ACHN (cell line): ENCODE measurements around the gene EPHB4.
"Not testable (repeated sequence)": the region's sequence is repeated elsewhere in the genome, so short reads cannot be mapped to it uniquely, and the experiment has no call there.

Experiments
- DNase-seq: peaks from one replicate; pipeline ENCODE4 v3.0.0-alpha.2; 2015
- in situ Hi-C: cut with HindIII; loops from 2 replicates; pipeline ENCODE4 v1.10.0; 2017; ENCODE audit warnings: low sequenced_read_pairs, low pct_ligation_motif_present, low pct_unique_long_range_greater_than_20kb

Gene EPHB4

GRCh38 chr7:100764841-100765240 is 62.5 kb downstream of the EPHB4 start:
- DNase-seq, result no peak
- in situ Hi-C loops, result no loop called here

- in situ Hi-C loops, result no loop called here
- DNase-seq, result no peak
Observed at GRCh38 chr7:100763556-100764140, 63.7 kb downstream of the EPHB4 start.

- in situ Hi-C loops, DNase-seq: not testable (repeated sequence)
Observed at GRCh38 chr7:100762841-100763240, 64.5 kb downstream of the EPHB4 start.

DNA sequence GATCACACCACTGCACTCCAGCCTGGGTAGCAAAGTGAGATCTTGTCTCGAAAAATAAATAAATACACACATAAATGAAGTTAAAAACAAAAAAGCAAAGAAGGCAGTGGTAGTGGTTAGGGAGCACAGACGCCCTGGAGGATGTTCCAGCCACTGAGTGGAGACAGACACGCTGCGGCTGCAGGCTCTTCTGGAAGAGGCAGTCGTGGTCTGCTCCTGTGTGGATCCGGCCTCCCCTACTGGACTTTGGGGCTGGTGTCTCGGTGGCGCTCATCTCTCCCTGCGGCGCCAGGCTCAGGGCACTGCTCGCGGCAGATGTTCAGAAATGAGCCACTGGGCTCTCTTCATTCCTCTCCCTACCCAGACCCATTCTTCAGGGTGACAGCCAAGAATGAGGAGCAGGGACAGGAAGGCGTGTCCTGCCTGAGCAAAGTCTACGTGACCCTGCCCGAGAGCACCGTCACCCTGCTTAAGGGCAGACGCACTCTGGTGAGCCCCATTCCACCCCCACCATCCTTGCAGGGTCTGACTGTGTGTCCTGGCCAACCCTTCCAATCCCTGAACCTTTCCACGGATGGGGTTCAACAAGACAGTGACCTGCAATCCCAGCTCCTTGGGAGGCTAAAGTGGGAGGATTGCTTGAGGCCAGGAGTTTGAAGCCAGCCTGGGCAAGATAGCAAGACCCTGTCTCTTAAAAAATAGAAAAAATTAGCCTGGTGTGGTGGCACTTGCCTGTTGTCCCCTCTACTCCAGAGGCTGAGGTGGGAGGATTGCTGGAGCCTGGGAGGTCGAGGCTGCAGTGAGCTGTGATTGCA is 67.8 kb downstream of the EPHB4 start:
- no peak for DNase-seq
- in situ Hi-C loops, result no loop called here

DNA sequence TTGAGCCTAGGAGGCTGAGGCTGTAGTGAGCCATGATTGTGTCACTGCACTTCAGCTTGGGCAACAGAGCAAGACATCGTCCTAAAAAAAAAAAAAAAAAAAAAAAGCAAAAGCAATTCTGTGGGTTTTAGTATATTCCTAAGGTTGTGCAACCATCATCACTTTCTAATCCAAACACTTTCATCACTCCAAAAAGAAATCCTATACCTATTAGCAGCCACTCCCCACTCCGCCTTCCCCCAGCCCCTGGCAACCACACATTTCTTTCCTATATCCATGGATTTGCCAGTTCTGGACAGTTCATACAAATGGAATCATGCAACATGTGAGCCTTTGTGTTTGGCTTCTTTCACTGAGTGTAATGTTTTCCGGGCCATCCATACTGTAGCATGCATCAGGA is 73.6 kb downstream of the EPHB4 start:
- in situ Hi-C loops, result no loop called here
- DNase-seq, result no peak

GRCh38 chr7:100752994-100753393 is 74.3 kb downstream of the EPHB4 start:
- DNase-seq, result no peak
- in situ Hi-C loops, result no loop called here
